Skeletal muscle tissue (tissue), 4 donors: ENCODE results near the gene TLCD3B. TPM values are rescaled to one million over a fixed set of nuclear protein-coding genes. Genes with fewer than 3 reads are reported as not detected.
"Not testable (repeated sequence)": the region's sequence is repeated elsewhere in the genome, so short reads cannot be mapped to it uniquely, and the experiment has no call there.

Source experiments
- H3K27ac ChIP-seq: one replicate; pipeline ENCODE4 v1.7.0; 2013; ENCODE audit warnings: mild to moderate bottlenecking, low read depth, low read length, inconsistent platforms
- H3K27me3 ChIP-seq, 3 donors: one replicate each; pipeline ENCODE4 v1.7.0; 2013; ENCODE audit warnings: low read length in 3 of 3; ENCODE audit not compliant: control insufficient read depth in 3 of 3, insufficient read depth in 3 of 3
- H3K36me3 ChIP-seq, 3 donors: one replicate each; pipeline ENCODE4 v1.7.0; 2013; ENCODE audit warnings: low read length in 3 of 3; ENCODE audit not compliant: control insufficient read depth in 3 of 3, insufficient read depth in 3 of 3
- H3K4me1 ChIP-seq, 3 donors: one replicate each; pipeline ENCODE4 v1.7.0; 2013; ENCODE audit warnings: low read length in 3 of 3, mild to moderate bottlenecking in 3 of 3; ENCODE audit not compliant: control insufficient read depth in 3 of 3, insufficient read depth in 3 of 3
- H3K4me3 ChIP-seq, 3 donors: one replicate each; pipeline ENCODE4 v1.7.0; 2013; ENCODE audit warnings: low read length in 3 of 3
- H3K9ac ChIP-seq, 3 donors: one replicate each; pipeline ENCODE4 v1.7.0; 2013; ENCODE audit warnings: low read length in 3 of 3, mild to moderate bottlenecking in 3 of 3, moderate library complexity in 2 of 3, low read depth in 1 of 3
- H3K9me3 ChIP-seq, 3 donors: one replicate each; pipeline ENCODE4 v1.7.0; 2013; ENCODE audit warnings: low read length in 3 of 3; ENCODE audit not compliant: control insufficient read depth in 3 of 3
- total RNA-seq: library from RNA; depleted of rRNA; stranded (reverse); fragments of >200 nt; gene quantifications from one replicate; pipeline ENCODE4 v1.2.3, GENCODE V29; 2014
- donor health status: Osteomylitis.

TLCD3B gene
- total RNA-seq, 1 donor from 2014 or later: 0.52 TPM

- Histone ChIP-seq H3K4me1 (peaks cover 15 to 28% (median 18%) of the 10 kb centered on the region in 3 donors), H3K27ac (no peak overlapping the region), H3K9me3 (no peaks in the 10 kb centered on the region), H3K9ac (no peak overlapping the region), H3K27me3 (peaks cover 45 to 60% (median 59%) of the 10 kb centered on the region in 3 donors), H3K36me3 (no peaks in the 10 kb centered on the region), H3K4me3 (no peak overlapping the region)
Measured at GRCh38 chr16:30028438-30029076, 2.5 kb downstream of the TLCD3B start.

- Histone ChIP-seq H3K9me3 (no peaks in the 10 kb centered on the region), H3K4me1 (peaks cover 15 to 28% (median 18%) of the 10 kb centered on the region in 3 donors), H3K36me3 (no peaks in the 10 kb centered on the region), H3K27me3 (peaks cover 44 to 59% (median 54%) of the 10 kb centered on the region in 3 donors), H3K27ac (no peak overlapping the region), H3K4me3 (no peak overlapping the region), H3K9ac (no peak overlapping the region)
Measured at GRCh38 chr16:30027588-30028437, 3.3 kb downstream of the TLCD3B start.

- Histone ChIP-seq H3K4me3 (no peak overlapping the region), H3K27me3 (peaks cover 35 to 47% (median 42%) of the 10 kb centered on the region in 3 donors), H3K9ac (no peak overlapping the region), H3K9me3 (no peaks in the 10 kb centered on the region), H3K4me1 (peaks cover 13 to 28% (median 22%) of the 10 kb centered on the region in 3 donors), H3K27ac (no peak overlapping the region), H3K36me3 (no peaks in the 10 kb centered on the region)
Measured at GRCh38 chr16:30026449-30026848, 4.6 kb downstream of the TLCD3B start.

GRCh38 chr16:30025574-30025973, 5.5 kb downstream of the TLCD3B start:
- peaks cover 16 to 29% (median 24%) of the 10 kb centered on the region in 3 donors for H3K4me1 ChIP-seq
- no peak overlapping the region for H3K27ac ChIP-seq
- H3K9ac ChIP-seq: no peak overlapping the region
- no peaks in the 10 kb centered on the region for H3K9me3 ChIP-seq
- H3K4me3 ChIP-seq: no peak overlapping the region
- H3K27me3 ChIP-seq: peaks cover 31 to 43% (median 39%) of the 10 kb centered on the region in 3 donors
- no peaks in the 10 kb centered on the region for H3K36me3 ChIP-seq

GRCh38 chr16:30025156-30025555, 5.9 kb downstream of the TLCD3B start:
- Histone ChIP-seq H3K4me1 (peaks cover 16 to 29% (median 24%) of the 10 kb centered on the region in 3 donors), H3K4me3 (no peak overlapping the region), H3K9me3 (no peaks in the 10 kb centered on the region), H3K36me3 (no peaks in the 10 kb centered on the region), H3K27ac (no peak overlapping the region), H3K9ac (no peak overlapping the region), H3K27me3 (peaks cover 29 to 40% (median 35%) of the 10 kb centered on the region in 3 donors)

GRCh38 chr16:30024451-30024850, 6.6 kb downstream of the TLCD3B start:
- no peaks in the 10 kb centered on the region for H3K36me3 ChIP-seq

GRCh38 chr16:30023586-30023985, 7.5 kb downstream of the TLCD3B start:
- peaks cover 19 to 25% (median 20%) of the 10 kb centered on the region in 3 donors for H3K27me3 ChIP-seq
- H3K36me3 ChIP-seq: no peaks in the 10 kb centered on the region
- H3K9ac ChIP-seq: no peak overlapping the region
- peaks cover 5 to 16% (median 14%) of the 10 kb centered on the region in 3 donors for H3K4me1 ChIP-seq
- no peaks in the 10 kb centered on the region for H3K9me3 ChIP-seq
- H3K27ac ChIP-seq: no peak overlapping the region
- H3K4me3 ChIP-seq: no peak overlapping the region

More at GRCh38 chr16:30024451-30024850, 6.6 kb downstream of the TLCD3B start:
- Histone ChIP-seq H3K27me3 (peaks cover 22 to 33% (median 28%) of the 10 kb centered on the region in 3 donors), H3K27ac (no peak overlapping the region), H3K4me3 (no peak overlapping the region), H3K9me3 (no peaks in the 10 kb centered on the region), H3K4me1 (peaks cover 13 to 25% (median 23%) of the 10 kb centered on the region in 3 donors), H3K9ac (no peak overlapping the region)

GRCh38 chr16:30022887-30023286, 8.2 kb downstream of the TLCD3B start, which contains the start of gene C16orf92:
Gene C16orf92, plus strand, starts transcription at chr16:30023198. Its CDS starts 143 bp downstream, at chr16:30023341.
- no peak within 1 kb of the TSS for H3K9ac ChIP-seq
- no peaks in the 10 kb centered on the region for H3K9me3 ChIP-seq
- peaks cover 5 to 10% (median 9%) of the 10 kb centered on the region in 3 donors for H3K4me1 ChIP-seq
- H3K27ac ChIP-seq: no peak within 1 kb of the TSS
- peaks cover 15 to 19% (median 18%) of the 10 kb centered on the region in 3 donors for H3K27me3 ChIP-seq
- no peak within 1 kb of the TSS for H3K4me3 ChIP-seq
- H3K36me3 ChIP-seq: no peaks in the 10 kb centered on the region

GRCh38 chr16:30018731-30019158, 12.3 kb downstream of the TLCD3B start:
- H3K9me3 ChIP-seq: no peaks in the 10 kb centered on the region
- no peaks in the 10 kb centered on the region for H3K36me3 ChIP-seq
- H3K4me1 ChIP-seq: peaks cover 5 to 9% (median 8%) of the 10 kb centered on the region in 3 donors
- H3K27ac ChIP-seq: no peak overlapping the region
- H3K27me3 ChIP-seq: peaks cover 0 to 5% (median 0%) of the 10 kb centered on the region in 3 donors
- no peak overlapping the region for H3K4me3 ChIP-seq
- H3K9ac ChIP-seq: no peak overlapping the region

- not testable (repeated sequence) for H3K4me1 ChIP-seq, H3K9ac ChIP-seq, H3K27me3 ChIP-seq, H3K36me3 ChIP-seq, H3K9me3 ChIP-seq, H3K4me3 ChIP-seq, H3K27ac ChIP-seq
Measured at GRCh38 chr16:30017937-30018336, 13.1 kb downstream of the TLCD3B start.
